Measurements from ENCODE around the gene PILRA. TPM values are rescaled to one million over a fixed set of nuclear protein-coding genes. Genes with fewer than 3 reads are reported as not detected.
"Not testable (repeated sequence)": the region's sequence is repeated elsewhere in the genome, so short reads cannot be mapped to it uniquely, and the experiment has no call there.

Gene PILRA
- total RNA-seq: 2.2 TPM

- no peak for DNase-seq (ENCODE audit: low read depth in 2 of 3, low spot score in 2 of 3)
These were observed at the start of gene PILRA for GRCh38 chr7:100373261-100373831. Gene PILRA (plus strand): TSS chr7:100373487. CDS start chr7:100373657, 170 bp downstream.

DNA sequence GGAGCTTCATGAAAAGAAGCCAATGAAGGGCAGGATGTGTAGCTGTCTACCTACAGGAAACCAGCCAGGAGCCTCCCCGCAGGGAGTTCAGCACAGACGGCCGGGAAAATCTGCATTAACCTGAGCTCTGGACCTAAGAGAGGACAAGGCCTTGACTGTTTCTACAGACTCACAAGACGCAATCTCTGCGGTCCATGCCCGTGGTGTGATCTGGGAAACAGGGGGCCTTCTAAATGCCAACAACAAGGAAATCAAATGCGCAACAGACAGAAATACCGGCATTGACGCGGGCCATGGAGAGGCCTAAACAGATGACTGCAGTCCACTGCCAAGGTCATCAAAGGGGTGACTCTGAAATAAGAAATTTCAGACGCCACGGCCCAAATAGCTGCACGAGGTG lies 49.1 kb upstream of the PILRA start:
- DNase-seq (ENCODE audit: low read depth in 2 of 3, low spot score in 2 of 3): not testable (repeated sequence)

- not testable (repeated sequence) for DNase-seq (ENCODE audit: low read depth in 2 of 3, low spot score in 2 of 3)
These were observed 47.6 kb upstream of the PILRA start for GRCh38 chr7:100325671-100326070.

- not testable (repeated sequence) for DNase-seq (ENCODE audit: low read depth in 2 of 3, low spot score in 2 of 3)
These were observed 46.4 kb upstream of the PILRA start for GRCh38 chr7:100326914-100327313.

DNA sequence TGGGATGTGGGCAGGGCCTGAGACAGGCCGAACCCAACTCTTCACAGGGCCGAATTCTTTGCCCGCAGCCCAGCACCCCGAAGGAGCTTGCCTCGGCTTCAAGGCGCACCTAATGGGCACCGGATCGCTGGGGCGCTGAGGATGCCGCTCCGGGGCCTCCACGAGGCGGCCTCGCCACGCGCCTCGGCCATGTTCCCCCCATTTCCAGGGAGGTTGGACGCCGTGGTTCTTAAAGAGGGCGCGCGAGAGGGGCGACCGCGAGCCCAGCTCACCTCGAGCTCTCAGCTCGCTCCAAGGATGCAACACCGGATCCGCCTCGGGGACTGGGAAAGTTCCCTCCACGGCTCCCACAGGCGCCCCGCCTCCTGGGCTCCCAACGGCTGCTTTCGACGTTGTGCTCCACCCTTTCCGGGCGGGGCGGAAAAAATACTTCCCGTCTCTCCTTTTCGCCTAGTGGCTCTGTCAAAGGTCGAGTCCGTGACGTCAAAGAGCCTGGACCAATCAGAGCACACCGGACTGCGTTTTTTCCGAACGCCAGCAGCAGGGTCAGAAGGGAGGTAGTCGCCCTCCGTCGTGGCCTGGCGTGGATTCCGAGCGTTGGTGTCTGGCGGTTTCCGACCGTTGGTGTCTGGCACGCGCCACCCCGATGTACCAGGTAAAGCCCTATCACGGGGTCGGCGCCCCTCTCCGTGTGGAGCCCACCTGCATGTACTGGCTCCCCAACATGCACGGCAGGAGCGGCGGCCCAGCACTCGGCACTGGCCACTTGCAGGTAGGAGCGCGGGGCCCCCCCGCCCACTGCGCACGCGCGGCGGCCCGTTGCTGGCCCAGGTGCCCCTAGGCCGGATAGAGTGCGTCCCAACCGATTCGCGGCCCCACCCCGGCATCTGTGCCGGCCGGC lies 37.5 kb upstream of the PILRA start:
- DNase-seq (ENCODE audit: low read depth in 2 of 3, low spot score in 2 of 3): peak; percentile 61 to 90 (median 89)

GRCh38 chr7:100338083-100338696 lies 35.1 kb upstream of the PILRA start:
- DNase-seq (ENCODE audit: low read depth in 2 of 3, low spot score in 2 of 3): not testable (repeated sequence)

DNA sequence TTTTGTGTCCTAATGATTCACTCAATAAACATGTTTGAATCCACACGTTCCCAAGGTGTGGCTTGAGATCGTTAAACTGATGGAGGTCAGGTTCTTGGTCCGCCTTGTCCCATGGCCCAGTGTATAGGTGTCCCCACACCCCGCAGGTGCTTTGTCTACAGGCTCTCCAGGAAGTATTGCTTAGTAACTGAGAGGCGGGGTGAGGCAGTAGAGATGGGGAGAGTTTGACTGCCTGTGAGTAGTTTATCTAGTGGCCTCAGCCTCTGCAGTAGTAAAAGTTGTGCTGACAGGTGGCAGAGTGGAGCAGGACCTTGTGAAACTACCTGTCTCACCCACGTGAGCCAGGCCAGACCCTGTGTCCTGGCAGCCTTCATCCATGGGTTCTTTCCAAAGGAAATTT lies 32.0 kb upstream of the PILRA start:
- DNase-seq (ENCODE audit: low read depth in 2 of 3, low spot score in 2 of 3): not testable (repeated sequence)

DNA sequence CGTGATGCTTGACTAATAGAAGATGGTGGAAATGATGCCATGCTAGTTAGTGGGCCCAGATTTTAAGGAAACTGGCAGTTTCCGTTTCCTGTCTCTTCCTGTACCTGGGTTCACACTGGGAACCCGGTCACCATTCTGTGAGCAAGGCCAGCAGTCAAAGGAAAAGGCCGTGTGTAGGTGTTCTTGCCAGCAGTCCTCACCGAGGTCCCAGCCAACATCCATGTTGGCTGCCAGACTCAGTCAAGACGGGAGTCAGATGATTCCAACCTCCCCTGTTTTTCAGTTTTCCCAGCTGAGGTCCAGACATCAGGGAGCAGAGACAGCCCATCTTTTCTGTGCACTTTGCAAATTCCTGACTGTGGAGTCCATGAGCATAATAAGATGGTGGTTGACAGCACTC lies 30.5 kb upstream of the PILRA start:
- DNase-seq (ENCODE audit: low read depth in 2 of 3, low spot score in 2 of 3): no peak

DNA sequence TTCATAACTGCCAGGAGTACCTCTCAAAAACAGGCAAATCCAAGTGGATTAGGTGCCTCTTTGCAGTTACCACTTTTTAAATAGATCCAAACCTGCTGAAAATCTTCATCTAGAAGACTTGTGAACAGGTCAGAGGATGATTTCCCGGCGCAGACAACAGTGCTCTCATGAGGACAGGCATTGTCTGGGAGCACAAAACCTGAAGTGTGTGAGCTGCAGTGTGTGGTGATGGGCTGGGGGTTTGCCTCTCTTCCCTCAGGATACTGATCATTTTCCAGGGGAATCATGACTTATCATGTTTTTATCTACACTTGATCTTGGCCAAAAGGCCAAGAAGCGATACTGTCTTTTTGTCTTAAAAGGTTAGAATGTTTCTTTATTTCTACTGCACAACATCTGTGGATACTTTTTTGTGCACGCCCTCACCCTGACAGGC lies 29.1 kb upstream of the PILRA start:
- not testable (repeated sequence) for DNase-seq (ENCODE audit: low read depth in 2 of 3, low spot score in 2 of 3)

- peak; percentile 41 to 62 (median 55) for DNase-seq (ENCODE audit: low read depth in 2 of 3, low spot score in 2 of 3)
These were observed 28.6 kb upstream of the PILRA start for GRCh38 chr7:100344560-100345287.

DNA sequence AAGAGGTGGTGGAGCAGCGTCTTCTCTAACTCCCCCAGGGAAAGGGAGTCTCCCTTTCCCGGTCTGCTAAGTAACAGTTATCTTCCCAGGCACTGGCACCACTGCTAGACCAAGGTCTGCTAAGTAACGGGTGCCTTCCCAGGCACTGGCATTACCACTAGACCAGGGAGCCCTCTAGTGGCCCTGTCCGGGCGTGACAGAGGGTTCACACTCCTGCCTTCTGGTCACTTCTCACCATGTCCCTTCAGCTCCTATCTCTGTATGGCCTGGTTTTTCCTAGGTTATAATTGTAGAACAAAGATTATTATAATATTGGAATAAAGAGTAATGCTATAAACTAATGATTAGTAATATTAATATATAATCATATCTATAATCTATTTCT lies 28.0 kb upstream of the PILRA start:
- peak in 2 of 3 donors; percentile 35 to 43 for DNase-seq (ENCODE audit: low read depth in 2 of 3, low spot score in 2 of 3)

DNA sequence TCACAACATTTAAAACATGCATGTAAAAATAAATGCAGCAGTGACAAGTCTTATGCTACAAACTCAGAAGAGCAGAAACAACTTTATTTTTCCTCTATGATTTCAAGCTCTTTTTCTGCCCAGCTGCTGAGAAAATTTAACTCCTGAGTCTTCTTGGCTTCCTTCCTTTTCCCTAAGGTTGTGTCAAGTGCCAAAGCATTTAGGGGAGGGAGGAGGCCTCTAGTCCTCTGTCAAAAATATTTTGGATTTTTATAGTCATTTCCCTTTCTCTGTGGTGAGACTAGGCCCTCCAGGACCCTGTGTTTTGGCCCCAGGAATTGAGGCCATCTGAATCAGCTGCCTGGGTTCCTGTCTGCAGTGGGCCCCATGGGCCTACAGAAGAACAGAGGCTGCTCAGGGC lies 26.4 kb upstream of the PILRA start:
- no peak for DNase-seq (ENCODE audit: low read depth in 2 of 3, low spot score in 2 of 3)

DNA sequence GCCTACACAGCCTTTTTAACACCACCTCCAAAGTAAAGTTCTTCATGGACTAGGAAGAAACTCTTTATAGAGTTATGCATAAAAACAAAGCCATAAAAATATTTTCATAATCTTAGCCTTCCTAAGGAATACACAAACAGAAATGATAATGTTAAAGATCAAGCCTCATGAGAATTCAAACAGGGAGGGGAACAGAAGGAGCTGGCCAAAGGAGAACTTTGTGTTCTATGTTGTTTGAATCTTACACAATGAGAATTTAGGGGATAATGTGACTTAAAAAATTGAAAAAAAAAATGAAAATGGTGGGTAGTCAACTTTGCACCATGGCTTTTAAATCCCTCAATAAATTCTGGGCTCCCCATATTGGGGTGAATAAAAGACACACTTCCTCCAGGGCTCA lies 24.5 kb upstream of the PILRA start:
- DNase-seq (ENCODE audit: low read depth in 2 of 3, low spot score in 2 of 3): no peak

DNA sequence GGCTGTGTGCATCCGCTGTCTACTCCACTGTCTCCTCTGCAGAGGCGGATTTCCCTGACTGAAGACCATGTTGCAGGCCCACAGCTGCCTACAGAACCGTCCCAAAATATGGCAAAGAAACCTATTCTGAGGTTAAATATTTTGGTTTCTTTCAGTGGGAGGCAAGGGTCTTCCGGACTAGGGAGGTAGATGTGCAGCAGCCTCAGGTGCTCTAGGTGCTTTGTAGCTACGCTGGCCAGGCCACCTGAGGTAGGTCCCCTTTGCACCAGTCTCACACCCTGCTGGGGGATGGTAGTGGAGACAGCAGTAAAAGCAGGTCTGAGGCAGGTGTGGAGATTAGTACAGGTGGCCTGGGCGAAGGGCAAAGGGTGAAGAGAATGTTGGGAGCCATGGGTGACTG lies 23.5 kb upstream of the PILRA start:
- DNase-seq (ENCODE audit: low read depth in 2 of 3, low spot score in 2 of 3): no peak

DNA sequence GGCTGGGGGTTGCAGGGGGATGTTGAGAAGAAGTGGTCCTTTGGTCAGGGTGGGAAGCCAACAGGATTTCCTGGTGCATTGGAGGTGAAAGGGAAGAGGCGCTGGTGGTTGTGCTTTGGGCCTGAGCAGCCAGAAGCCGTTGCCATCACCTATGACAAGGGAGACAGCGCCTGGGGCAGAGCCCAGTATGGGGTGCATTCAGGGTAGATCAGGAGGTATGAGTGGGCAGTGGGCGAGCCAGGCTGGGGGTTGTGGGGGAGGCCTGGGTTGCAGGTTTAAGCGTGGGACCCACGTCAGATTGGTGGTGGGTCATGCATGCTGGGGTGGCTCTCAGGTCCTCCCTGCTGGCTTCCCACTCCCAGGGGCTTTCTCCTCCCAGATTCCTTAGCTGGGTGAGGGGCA lies 21.6 kb upstream of the PILRA start:
- no peak for DNase-seq (ENCODE audit: low read depth in 2 of 3, low spot score in 2 of 3)

GRCh38 chr7:100352230-100352781 lies 21.0 kb upstream of the PILRA start:
- DNase-seq (ENCODE audit: low read depth in 2 of 3, low spot score in 2 of 3): not testable (repeated sequence)

- no peak for DNase-seq (ENCODE audit: low read depth in 2 of 3, low spot score in 2 of 3)
These were observed 20.2 kb upstream of the PILRA start for GRCh38 chr7:100352984-100353684.

- DNase-seq (ENCODE audit: low read depth in 2 of 3, low spot score in 2 of 3): no peak
These were observed 19.5 kb upstream of the PILRA start for GRCh38 chr7:100353685-100354330.

DNA sequence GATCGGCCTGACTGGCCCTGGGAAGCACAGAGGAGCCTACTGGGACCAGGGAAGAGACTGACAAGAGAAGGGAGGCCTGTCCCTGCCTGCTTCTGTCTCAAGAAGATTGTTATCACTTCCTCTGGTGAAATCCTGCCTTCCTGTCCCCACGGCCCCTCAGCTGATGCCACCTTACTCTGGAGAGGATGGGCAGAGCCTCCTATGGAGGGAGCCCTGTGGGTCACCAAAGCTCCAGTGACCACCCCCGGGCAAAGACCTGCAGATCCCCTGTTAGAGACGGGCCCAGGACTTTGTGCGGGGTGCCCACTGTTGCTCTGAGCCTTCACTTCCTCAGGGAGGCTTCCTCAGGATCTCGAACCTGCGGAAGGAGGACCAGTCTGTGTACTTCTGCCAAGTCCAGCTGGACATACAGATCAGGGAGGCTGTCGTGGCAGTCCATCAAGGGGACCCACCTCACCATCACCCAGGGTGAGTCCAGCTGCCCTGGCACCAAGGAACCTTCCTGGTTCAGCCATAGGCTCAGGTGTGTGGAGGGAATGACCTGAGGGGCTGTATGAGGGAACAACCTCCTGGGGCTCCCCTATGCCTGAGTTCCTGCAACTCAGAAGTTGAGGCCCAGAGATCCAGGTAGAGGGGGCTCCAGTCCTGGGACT lies 16.7 kb upstream of the PILRA start:
- DNase-seq (ENCODE audit: low read depth in 2 of 3, low spot score in 2 of 3): no peak

Measured in hematopoietic multipotent progenitor cell (in vitro differentiated cells).